Tibial nerve (tissue), 3 donors: ENCODE data around the gene ANKRD11.

Experiments used
- POLR2A ChIP-seq, 2 donors: fragments of 450-650 bp; IDR thresholded peaks; one replicate each; pipeline ENCODE4 v1.6.1; 2017; ENCODE audit warnings: antibody characterized with exemption in 2 of 2, mild to moderate bottlenecking in 2 of 2, moderate library complexity in 2 of 2
- TF ChIP-seq, protein P1 (sequence below), 5 experiments: fragments of 200-600 bp in 3 of 5; fragments of 450-650 bp in 2 of 5; sonication (generic) in 3 of 5; IDR thresholded peaks; one replicate each; pipeline ENCODE4 v1.5.1; 2016 to 2019; ENCODE audit warnings: antibody characterized with exemption in 5 of 5, mild to moderate bottlenecking in 3 of 5, moderate library complexity in 2 of 5

DNA sequence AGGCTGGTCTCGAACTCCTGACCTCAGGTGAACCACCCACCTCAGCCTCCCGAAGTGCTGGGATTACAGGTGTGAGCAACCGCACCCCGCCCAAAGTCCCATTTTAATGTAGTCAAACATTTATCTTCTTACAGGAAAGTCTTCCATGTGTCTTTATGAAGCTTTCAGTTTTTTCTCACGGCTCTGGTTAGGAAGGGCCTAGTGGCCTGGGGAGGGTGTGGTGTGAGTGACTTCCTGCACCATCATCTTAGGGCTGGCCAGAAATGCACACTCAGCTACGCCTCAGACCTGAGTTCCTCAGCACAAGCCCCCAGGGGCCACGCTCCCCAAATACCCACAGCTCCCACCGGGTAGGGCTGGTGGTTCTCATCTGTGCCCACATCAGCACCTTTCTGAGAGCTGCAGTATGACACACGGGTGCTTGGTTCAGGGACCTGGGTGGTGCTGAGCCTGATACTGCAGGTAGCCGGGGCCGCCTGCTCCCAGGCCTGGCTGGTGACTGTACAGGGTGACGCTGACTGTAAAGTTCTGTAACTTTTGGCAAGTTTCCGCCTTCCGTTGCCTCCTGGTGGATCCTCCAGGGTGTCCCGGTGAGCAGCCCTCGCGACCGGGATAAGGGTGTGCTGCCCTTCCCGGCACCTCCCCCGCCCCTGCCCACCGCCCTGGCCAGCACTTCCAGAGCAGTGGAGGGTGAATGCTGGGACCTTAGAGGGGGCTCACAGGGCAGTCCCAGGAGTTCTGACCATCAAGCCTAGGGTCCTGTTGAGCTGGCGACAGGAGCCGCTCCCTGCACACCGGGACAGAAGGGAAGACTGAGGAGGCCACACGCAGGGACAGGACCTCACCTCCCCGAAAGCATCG lies 220.3 kb downstream of the ANKRD11 start:
- TF ChIP-seq, protein P1, sequence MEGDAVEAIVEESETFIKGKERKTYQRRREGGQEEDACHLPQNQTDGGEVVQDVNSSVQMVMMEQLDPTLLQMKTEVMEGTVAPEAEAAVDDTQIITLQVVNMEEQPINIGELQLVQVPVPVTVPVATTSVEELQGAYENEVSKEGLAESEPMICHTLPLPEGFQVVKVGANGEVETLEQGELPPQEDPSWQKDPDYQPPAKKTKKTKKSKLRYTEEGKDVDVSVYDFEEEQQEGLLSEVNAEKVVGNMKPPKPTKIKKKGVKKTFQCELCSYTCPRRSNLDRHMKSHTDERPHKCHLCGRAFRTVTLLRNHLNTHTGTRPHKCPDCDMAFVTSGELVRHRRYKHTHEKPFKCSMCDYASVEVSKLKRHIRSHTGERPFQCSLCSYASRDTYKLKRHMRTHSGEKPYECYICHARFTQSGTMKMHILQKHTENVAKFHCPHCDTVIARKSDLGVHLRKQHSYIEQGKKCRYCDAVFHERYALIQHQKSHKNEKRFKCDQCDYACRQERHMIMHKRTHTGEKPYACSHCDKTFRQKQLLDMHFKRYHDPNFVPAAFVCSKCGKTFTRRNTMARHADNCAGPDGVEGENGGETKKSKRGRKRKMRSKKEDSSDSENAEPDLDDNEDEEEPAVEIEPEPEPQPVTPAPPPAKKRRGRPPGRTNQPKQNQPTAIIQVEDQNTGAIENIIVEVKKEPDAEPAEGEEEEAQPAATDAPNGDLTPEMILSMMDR (IDR thresholded peaks at IDR 0.05): no peak
- no peak for TF ChIP-seq POLR2A (IDR thresholded peaks at IDR 0.05)
